ENCODE results near the gene MAP3K12.
"Not testable (repeated sequence)": the region's sequence is repeated elsewhere in the genome, so short reads cannot be mapped to it uniquely, and the experiment has no call there.

The MAP3K12 gene
- total RNA-seq, result 8.2 to 37.3 reads per million in 2 experiments

GRCh38 chr12:53499266-53500141 is at the start of gene MAP3K12:
Gene MAP3K12, minus strand, starts transcription at chr12:53499458. Its CDS starts 12,067 bp downstream, at chr12:53487391.
- peak; percentile 35 for DNase-seq (ENCODE audit: low read depth)

GRCh38 chr12:53548354-53548753 is 49.1 kb upstream of the MAP3K12 start:
- not testable (repeated sequence) for DNase-seq (ENCODE audit: low read depth)

- peak; percentile 20 for DNase-seq (ENCODE audit: low read depth)
These were observed 44.3 kb upstream of the MAP3K12 start for GRCh38 chr12:53543539-53543938.

GRCh38 chr12:53539526-53539925 is 40.3 kb upstream of the MAP3K12 start:
- DNase-seq (ENCODE audit: low read depth), result no peak

- no peak for DNase-seq (ENCODE audit: low read depth)
These were observed 39.0 kb upstream of the MAP3K12 start for GRCh38 chr12:53538209-53538689.

- DNase-seq (ENCODE audit: low read depth), result no peak
These were observed 37.7 kb upstream of the MAP3K12 start for GRCh38 chr12:53536962-53537361.

- DNase-seq (ENCODE audit: low read depth), result no peak
These were observed 34.2 kb upstream of the MAP3K12 start for GRCh38 chr12:53533471-53533870.

- DNase-seq (ENCODE audit: low read depth), result no peak
These were observed 33.5 kb upstream of the MAP3K12 start for GRCh38 chr12:53532524-53533445.

GRCh38 chr12:53532021-53532420 is 32.8 kb upstream of the MAP3K12 start:
- DNase-seq (ENCODE audit: low read depth), result no peak

GRCh38 chr12:53530920-53531319 is 31.7 kb upstream of the MAP3K12 start:
- no peak for DNase-seq (ENCODE audit: low read depth)

- no peak for DNase-seq (ENCODE audit: low read depth)
These were observed 30.8 kb upstream of the MAP3K12 start for GRCh38 chr12:53530061-53530460.

GRCh38 chr12:53524476-53524875 is 25.2 kb upstream of the MAP3K12 start:
- no peak for DNase-seq (ENCODE audit: low read depth)

GRCh38 chr12:53523131-53523530 is 23.9 kb upstream of the MAP3K12 start:
- DNase-seq (ENCODE audit: low read depth), result no peak

- no peak for DNase-seq (ENCODE audit: low read depth)
These were observed 19.1 kb upstream of the MAP3K12 start for GRCh38 chr12:53518381-53518780.

- DNase-seq (ENCODE audit: low read depth), result no peak
These were observed 17.6 kb upstream of the MAP3K12 start for GRCh38 chr12:53516758-53517455.

GRCh38 chr12:53515291-53515680 is 16.0 kb upstream of the MAP3K12 start:
- no peak for DNase-seq (ENCODE audit: low read depth)

GRCh38 chr12:53514628-53515290 is 15.5 kb upstream of the MAP3K12 start:
- no peak for DNase-seq (ENCODE audit: low read depth)

GRCh38 chr12:53513712-53514410 is 14.6 kb upstream of the MAP3K12 start:
- no peak for DNase-seq (ENCODE audit: low read depth)

- DNase-seq (ENCODE audit: low read depth), result no peak
These were observed 11.0 kb upstream of the MAP3K12 start for GRCh38 chr12:53510181-53510812.

GRCh38 chr12:53508534-53509170 is 9.4 kb upstream of the MAP3K12 start:
- DNase-seq (ENCODE audit: low read depth), result peak; percentile 69
